HG03025 (cell line): ENCODE results near the gene GRID1.
A peak's percentile ranks its signal among the peaks of the same experiment; 100 is the strongest.

ENCODE experiments used
- ATAC-seq: cut with Tn5 transposase; IDR thresholded peaks from one replicate; pipeline ENCODE4 v1.9.1; 2021; ENCODE audit warnings: mild to moderate bottlenecking, moderate library complexity; ENCODE audit not compliant: unreplicated experiment, low FRiP score

The GRID1 gene

GRCh38 chr10:85635650-85636049, 730.9 kb downstream of the GRID1 start:
- ATAC-seq: no peak

DNA sequence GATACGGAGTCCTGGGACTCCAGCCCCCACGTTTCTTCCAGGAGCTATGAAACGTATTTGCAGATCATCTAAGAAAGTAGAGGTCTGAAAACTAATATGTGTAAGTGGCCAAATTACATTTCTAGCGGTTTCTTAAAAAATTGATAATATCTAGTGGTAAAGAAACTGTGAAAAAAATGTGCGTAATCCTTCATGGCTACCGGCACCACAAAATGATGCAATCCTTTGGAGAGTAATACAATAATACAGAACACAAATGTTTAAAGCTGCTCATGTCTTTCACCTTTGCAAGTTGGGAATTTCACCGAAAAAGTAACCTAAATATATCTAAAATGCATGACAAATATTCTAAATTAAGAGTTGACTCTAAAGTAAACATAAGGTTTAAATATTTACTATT, 742.1 kb downstream of the GRID1 start:
- no peak for ATAC-seq

DNA sequence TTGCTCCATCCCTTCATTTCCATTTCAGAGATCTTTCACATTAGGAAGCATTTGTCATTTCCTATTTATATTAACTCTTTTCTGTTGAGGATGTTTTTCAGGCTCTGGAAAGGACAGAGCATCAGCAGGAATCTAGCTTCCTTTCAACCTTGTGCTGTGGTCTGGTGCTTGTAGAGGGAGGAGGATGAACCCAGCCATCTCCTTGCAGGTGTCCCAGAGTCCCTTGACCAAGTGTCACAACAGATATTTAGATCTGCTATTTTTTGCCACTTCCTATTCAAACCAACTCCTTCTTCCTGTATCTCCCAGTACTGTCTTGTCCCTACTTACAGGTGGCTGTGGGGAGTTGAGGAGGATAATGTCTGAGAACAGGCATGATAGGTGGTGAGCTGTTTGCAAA, 742.8 kb downstream of the GRID1 start:
- ATAC-seq: no peak

- ATAC-seq: no peak
These were observed 743.3 kb downstream of the GRID1 start for GRCh38 chr10:85623342-85623741.

- no peak for ATAC-seq
These were observed 744.2 kb downstream of the GRID1 start for GRCh38 chr10:85622425-85622824.

DNA sequence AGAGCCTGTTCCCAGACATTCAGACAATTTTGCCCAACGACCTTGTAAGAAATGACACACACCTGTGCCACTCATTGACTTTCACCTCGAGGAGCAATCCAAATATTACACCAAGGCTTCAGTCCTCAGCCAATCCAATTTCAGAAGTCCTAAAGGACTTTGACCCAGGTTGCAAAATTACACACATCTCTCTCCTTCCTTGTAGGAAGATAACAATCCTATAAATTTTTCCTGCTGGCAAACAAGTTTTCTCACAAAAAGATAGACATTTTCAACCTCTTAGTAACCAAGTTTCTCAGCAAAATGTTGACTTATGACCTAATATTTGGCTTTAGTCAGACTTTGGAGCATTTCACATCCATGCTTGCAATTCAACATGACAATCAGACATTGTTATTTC, 745.0 kb downstream of the GRID1 start:
- no peak for ATAC-seq

- ATAC-seq: no peak
These were observed 745.8 kb downstream of the GRID1 start for GRCh38 chr10:85620807-85621206.

GRCh38 chr10:85619832-85620231, 746.8 kb downstream of the GRID1 start:
- ATAC-seq: no peak

DNA sequence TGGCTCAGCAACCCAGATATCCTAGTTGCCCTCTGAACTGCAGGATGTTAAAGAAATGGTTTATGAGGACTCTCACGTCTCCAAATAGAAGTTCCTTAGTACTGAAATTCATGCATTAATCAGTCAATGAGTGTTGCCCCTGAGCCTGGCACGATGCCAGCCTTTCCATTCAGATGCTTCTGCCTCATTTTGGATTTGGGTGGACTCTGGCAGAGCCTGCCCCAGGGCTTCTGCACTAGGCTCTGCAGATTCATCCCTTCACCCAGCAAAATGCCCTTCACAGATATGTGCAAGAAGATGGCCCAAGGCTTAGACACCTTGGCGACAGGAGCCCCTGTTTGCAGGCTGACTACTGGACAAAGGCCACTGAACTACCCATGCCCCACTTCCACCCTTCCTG, 747.8 kb downstream of the GRID1 start:
- ATAC-seq: no peak

- no peak for ATAC-seq
These were observed 748.6 kb downstream of the GRID1 start for GRCh38 chr10:85617751-85618546.

- ATAC-seq: no peak
These were observed 751.0 kb downstream of the GRID1 start for GRCh38 chr10:85615556-85615955.

DNA sequence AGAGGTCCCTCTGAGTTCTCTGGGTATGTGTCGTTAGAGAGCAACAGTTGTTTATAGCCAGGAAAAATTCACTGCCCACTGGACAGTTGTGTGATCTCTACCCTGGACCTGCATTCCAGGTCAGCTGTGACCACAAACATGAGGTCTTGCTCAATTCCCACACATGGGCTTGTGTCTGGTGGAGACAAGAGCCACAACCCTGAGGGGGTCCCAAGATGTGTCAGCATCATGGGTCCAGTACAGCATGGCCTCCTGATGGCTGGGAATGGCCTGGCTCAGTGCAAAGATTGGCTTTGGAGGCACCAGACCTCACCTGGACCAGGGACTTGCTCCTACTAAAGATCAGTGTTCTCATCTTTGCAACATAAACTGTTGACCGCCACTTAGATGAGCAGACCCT, 751.6 kb downstream of the GRID1 start:
- ATAC-seq: no peak

GRCh38 chr10:85614566-85614965, 752.0 kb downstream of the GRID1 start:
- ATAC-seq: no peak

DNA sequence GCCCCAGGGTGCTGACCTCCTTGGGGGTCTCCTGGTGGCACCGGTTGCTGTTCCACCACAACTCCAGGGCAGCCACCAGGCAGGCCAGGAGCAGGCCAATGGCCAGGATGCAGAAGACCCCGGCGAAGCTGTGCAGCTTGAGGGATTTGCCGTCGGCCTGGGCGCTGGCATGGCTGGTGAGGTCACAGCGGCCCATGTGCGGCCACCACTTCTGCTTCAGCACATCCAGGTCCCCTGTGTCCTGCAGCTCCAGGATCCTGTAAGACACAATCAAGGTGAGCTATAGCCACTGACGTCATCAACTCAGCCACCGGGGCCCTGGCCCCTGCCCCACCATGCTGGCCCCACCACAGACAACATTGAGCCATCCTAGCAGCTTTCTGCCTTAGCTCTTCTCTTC, 753.2 kb downstream of the GRID1 start:
- no peak for ATAC-seq

- peak; percentile 45 for ATAC-seq
These were observed 753.8 kb downstream of the GRID1 start for GRCh38 chr10:85612833-85613232.

DNA sequence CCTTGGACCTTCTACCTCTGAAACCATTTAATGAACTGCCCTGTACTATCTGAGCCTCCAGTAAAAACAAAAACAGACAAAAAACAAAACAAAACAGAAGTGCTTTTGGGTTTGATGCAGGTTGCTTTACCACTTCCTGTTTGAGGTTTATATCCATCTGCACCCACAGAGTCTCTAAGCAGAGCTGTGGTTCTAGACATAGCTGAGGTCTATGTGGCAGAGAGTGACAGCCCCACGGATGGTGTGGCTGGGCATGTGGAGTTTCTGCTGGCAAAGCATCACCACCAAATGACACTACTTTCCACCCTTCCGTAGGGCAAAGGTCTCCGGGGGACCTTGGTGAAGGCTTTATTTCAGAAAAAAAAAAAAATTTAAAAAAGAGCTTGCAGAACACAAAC, 754.2 kb downstream of the GRID1 start:
- peak; percentile 97 for ATAC-seq

- ATAC-seq: no peak
These were observed 754.7 kb downstream of the GRID1 start for GRCh38 chr10:85611746-85612377.

DNA sequence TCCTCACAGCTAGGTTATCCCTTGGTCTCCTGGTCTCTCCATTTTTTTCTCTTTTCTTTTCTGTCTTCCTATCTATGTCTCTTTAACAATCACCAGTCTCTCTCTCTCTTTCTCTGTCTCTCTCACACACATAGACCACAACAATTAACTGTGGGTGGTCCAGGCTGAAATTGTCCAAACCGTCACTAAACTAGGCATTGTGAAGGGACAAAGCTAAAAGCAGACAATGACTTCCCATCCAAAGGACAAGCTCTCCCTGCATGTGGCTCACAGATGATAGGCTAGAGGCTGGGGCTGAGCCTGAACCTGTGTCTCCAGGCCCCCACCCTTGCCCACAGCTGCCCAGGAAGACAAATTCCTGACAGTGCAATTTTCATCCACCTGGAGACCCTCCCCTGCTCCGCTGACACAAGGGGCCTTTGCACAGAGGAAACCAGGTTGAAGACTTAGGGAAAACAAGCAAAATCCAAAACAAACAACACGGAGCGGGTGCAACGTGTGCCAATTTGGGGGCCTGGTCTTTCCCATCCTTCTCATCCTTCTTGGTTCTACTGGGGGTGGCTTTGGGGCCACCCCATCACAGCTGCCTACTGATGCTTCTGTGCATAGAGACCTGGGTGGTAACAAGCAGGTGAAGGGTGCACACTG, 755.4 kb downstream of the GRID1 start:
- no peak for ATAC-seq

DNA sequence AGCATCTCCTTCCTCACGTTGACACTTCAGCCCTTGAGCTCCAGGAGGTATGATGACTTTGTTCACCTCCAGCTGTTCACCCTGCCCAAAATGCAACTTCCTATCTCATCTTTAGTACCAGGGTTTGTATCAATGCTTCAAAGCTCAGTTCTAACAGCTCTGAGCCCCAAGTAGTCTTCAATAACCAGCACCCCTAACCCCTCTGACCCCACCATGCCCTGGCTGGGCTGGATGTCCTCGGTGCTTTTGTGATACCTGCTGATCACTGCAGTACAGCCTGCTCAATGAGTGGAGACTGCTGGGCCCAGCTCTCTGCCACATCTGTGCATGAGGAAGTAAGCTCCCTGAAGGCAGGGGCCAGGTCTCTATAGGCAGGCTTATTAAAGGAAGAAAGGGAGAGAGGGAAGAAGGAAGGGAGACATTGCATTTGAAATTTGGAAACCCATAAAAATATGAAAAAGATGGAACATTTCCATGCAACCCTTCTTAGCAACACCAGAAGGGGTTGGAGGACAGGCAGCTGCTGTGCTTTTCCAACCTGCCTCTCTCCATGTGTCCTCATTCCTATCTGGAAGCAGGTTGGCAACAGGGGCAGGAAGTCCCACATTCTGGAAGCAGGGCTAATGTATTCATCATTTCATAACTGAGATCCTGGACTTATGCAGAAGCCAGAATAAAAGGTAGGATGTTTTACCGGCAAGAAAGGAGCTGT, 756.1 kb downstream of the GRID1 start:
- no peak for ATAC-seq

GRCh38 chr10:85609509-85609908, 757.1 kb downstream of the GRID1 start:
- ATAC-seq: no peak

DNA sequence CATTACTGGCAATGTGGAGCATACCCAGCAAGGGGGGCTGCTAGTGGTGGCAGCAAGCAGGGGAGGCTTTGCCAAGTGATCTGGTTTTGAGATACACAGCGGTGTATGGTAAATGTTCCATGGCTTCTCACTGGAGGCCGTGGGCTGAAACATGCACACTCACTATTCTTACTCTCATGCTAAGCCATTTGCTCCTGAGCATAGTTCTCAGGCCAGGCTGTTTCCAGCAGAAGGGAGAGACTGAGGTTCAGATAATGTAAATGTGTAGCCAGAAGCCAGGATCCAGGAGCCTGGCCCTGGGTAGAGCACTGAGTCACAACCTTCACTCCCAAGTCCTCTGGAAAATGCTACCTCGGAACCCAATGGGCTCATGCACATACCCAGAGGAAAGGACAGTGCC, 757.9 kb downstream of the GRID1 start:
- ATAC-seq: no peak
